ENCODE measurements around the gene LAMA3.

Gene LAMA3

GRCh38 chr18:23703057-23703986, 14.1 kb downstream of the LAMA3 start:
- no peak for DNase-seq (ENCODE audit: low read depth)
- H3K4me3 ChIP-seq (ENCODE audit: low read depth, low read length), result no peak overlapping the region
- TF ChIP-seq CTCF (IDR thresholded peaks at IDR 0.05; ENCODE audit: control insufficient read depth, extremely low read depth, insufficient read depth), result peak; percentile 71

DNA sequence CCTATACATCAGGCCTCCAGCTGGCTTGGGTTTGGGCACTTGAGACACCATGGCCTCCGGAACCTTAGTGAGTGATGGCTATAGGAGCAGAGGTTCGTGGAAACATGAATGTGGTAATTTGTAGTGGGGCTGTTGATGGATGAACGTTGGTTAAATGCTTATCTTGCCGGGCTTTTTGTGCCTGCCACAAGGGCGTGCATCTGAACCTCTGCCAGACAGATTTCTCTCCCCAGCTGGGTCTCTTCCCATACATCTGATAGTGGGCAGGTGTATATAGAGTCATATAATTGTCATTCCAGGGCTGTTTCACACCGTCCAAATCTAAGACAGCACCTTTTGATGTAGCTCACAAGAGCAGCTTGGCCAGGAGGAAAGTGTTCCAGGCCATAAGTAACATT, 14.7 kb downstream of the LAMA3 start:
- no peak for TF ChIP-seq CTCF (IDR thresholded peaks at IDR 0.05; ENCODE audit: control insufficient read depth, extremely low read depth, insufficient read depth)
- no peak overlapping the region for H3K4me3 ChIP-seq (ENCODE audit: low read depth, low read length)
- DNase-seq (ENCODE audit: low read depth), result no peak

GRCh38 chr18:23704806-23705205, 15.6 kb downstream of the LAMA3 start:
- no peak overlapping the region for H3K4me3 ChIP-seq (ENCODE audit: low read depth, low read length)
- DNase-seq (ENCODE audit: low read depth), result no peak
- TF ChIP-seq CTCF (IDR thresholded peaks at IDR 0.05; ENCODE audit: control insufficient read depth, extremely low read depth, insufficient read depth), result no peak

GRCh38 chr18:23706971-23707640, 17.9 kb downstream of the LAMA3 start:
- no peak overlapping the region for H3K4me3 ChIP-seq (ENCODE audit: low read depth, low read length)
- no peak for TF ChIP-seq CTCF (IDR thresholded peaks at IDR 0.05; ENCODE audit: control insufficient read depth, extremely low read depth, insufficient read depth)
- DNase-seq (ENCODE audit: low read depth), result no peak

DNA sequence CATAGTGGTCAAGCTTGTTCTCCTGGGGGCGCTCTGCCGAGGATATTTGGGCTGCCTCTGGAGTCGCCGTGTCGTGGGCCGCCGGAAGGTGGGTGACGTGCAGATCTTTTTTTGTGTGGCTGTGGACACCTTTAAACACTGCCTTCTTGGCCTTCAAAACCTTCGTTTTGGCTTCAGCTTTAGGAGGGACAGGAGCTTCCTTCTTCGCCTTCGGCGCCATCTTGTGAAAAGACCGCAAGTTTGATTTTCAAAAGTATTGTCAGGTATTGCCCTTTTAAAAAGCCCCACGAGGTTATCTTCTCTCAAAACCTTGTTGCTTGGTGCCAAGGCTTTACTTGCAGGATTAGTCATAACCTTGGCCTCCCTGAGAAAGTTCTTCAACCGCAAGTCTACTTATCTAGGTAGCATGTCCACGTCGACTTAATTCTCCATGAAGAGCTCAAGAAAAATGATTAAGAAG, 20.8 kb downstream of the LAMA3 start:
- TF ChIP-seq CTCF (IDR thresholded peaks at IDR 0.05; ENCODE audit: control insufficient read depth, extremely low read depth, insufficient read depth), result no peak
- no peak overlapping the region for H3K4me3 ChIP-seq (ENCODE audit: low read depth, low read length)
- DNase-seq (ENCODE audit: low read depth), result no peak

GRCh38 chr18:23710946-23711345, 21.7 kb downstream of the LAMA3 start:
- H3K4me3 ChIP-seq (ENCODE audit: low read depth, low read length), result no peak overlapping the region
- DNase-seq (ENCODE audit: low read depth), result no peak
- TF ChIP-seq CTCF (IDR thresholded peaks at IDR 0.05; ENCODE audit: control insufficient read depth, extremely low read depth, insufficient read depth), result no peak
